Fibroblast of peridontal ligament (primary cell): ENCODE results near the gene DICER1.

Experiments
- DNase-seq: peaks from one replicate; pipeline ENCODE4 v3.0.0-alpha.2; 2010; ENCODE audit errors: extremely low read depth

The DICER1 gene

GRCh38 chr14:95087619-95088018 lies 69.7 kb downstream of the DICER1 start:
- no peak for DNase-seq

- DNase-seq = no peak
Measured at GRCh38 chr14:95085321-95085720, 72.0 kb downstream of the DICER1 start.

- no peak for DNase-seq
Measured at GRCh38 chr14:95078867-95079266, 78.5 kb downstream of the DICER1 start.

GRCh38 chr14:95077345-95077744 lies 80.0 kb downstream of the DICER1 start:
- DNase-seq = no peak

- no peak for DNase-seq
Measured at GRCh38 chr14:95075789-95076188, 81.5 kb downstream of the DICER1 start.

- DNase-seq = no peak
Measured at GRCh38 chr14:95073947-95074346, 83.4 kb downstream of the DICER1 start.

GRCh38 chr14:95072310-95072905 lies 84.9 kb downstream of the DICER1 start:
- DNase-seq = no peak

- no peak for DNase-seq
Measured at GRCh38 chr14:95071649-95072280, 85.6 kb downstream of the DICER1 start.

GRCh38 chr14:95070748-95071435 lies 86.4 kb downstream of the DICER1 start:
- no peak for DNase-seq

- DNase-seq = no peak
Measured at GRCh38 chr14:95069547-95069946, 87.8 kb downstream of the DICER1 start.

GRCh38 chr14:95069018-95069417 lies 88.3 kb downstream of the DICER1 start:
- DNase-seq = no peak

- DNase-seq = no peak
Measured at GRCh38 chr14:95068521-95068920, 88.8 kb downstream of the DICER1 start.

GRCh38 chr14:95068080-95068479 lies 89.2 kb downstream of the DICER1 start:
- DNase-seq = no peak

- no peak for DNase-seq
Measured at GRCh38 chr14:95067526-95067925, 89.8 kb downstream of the DICER1 start.

GRCh38 chr14:95066427-95066986 lies 90.8 kb downstream of the DICER1 start:
- no peak for DNase-seq

GRCh38 chr14:95065411-95065810 lies 91.9 kb downstream of the DICER1 start:
- no peak for DNase-seq

- no peak for DNase-seq
Measured at GRCh38 chr14:95064734-95065133, 92.6 kb downstream of the DICER1 start.

- no peak for DNase-seq
Measured at GRCh38 chr14:95064256-95064655, 93.1 kb downstream of the DICER1 start.

- DNase-seq = no peak
Measured at GRCh38 chr14:95063391-95063790, 93.9 kb downstream of the DICER1 start.

- no peak for DNase-seq
Measured at GRCh38 chr14:95062946-95063345, 94.4 kb downstream of the DICER1 start.

- DNase-seq = no peak
Measured at GRCh38 chr14:95062220-95062619, 95.1 kb downstream of the DICER1 start.

- DNase-seq = no peak
Measured at GRCh38 chr14:95061317-95062093, 95.8 kb downstream of the DICER1 start.
